ENCODE data around the gene WDR5B.
"Not testable (repeated sequence)": the region's sequence is repeated elsewhere in the genome, so short reads cannot be mapped to it uniquely, and the experiment has no call there.

WDR5B gene

DNA sequence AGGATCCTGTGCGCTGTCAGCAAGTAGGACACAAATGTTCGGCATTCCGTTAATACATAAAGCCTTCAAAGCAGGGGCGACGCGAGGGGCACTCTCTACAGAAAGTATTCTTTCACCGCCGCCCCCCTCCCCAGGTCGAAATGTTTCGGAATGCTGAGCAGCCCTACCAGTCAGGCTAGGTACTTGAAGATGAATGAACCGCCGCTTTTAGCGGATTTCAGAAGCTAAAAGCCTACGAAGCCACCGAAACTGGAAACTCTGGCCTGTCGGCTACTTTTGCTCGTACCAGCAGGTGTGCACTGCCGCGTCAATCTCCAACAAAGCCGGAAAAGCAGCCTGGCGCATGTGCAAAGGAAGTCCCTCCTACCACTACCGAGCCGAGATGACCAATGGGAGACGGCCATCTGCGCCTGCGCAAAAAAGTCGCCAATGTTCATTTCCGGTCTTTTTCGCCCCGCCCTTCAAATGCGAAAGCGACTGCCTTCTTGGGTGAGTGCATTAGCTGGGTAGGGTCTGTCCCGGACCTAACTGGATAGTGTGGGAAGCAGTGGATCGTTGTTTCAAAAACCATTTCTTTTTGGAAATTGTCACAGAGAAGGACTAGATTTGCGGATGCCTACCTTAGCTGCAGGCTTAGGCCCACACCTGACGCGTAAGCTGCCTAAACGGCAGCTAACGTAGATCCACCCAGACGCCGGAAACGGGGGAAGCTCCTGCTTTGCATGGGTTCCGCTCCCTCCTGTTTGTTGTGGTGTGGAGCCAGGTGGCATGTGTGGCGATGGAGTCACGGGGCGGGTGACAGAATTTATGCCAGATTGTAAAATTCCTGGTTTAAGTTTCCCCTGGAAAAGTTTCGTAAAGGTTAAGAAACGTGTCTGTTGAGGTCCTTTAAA lies at the start of gene WDR5B:
WDR5B (minus strand) TSS at position 301 of the 893 bp plus-strand sequence. CDS start 534 bp downstream, outside the sequence.
- DNase-seq (ENCODE audit: low read depth in 2 of 2): peak; percentile 93 to 99

DNA sequence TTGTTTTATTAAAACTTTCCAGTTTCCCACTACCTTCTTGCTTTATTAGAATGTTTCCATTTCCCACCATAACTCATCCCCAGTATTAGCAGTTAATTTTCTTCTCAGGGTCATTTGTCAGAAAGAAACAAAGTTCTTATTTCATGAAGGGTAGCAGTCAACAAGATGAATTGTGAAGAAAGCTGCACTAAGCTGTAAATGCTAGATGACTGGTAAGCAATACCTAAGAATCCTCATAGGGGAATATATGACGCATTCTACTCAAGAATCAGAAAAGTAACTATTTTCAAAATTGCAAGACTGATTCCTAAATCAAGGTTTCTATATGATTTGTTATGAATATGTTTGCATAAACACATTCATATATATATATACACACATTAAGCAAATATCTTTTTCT lies 48.8 kb upstream of the WDR5B start:
- no peak for DNase-seq (ENCODE audit: low read depth in 2 of 2)

DNA sequence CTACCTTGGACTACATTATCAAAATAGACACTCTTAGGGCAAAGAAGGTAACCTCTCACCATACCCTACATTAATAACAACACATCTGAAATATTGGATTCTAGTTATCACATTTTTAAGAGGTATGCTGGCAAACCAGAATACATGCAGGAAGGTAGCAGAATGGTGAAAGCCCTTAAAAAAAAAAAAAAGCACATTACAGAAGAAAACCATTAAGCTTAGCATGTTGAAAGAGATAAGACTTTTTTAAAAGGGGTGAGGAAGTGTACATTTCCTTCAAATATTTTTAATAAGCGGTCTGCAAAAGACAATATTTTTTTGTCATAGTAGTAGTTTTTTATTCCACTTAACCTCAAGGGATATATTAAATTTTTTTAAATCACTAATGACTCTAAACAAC lies 46.5 kb upstream of the WDR5B start:
- DNase-seq (ENCODE audit: low read depth in 2 of 2): no peak

DNA sequence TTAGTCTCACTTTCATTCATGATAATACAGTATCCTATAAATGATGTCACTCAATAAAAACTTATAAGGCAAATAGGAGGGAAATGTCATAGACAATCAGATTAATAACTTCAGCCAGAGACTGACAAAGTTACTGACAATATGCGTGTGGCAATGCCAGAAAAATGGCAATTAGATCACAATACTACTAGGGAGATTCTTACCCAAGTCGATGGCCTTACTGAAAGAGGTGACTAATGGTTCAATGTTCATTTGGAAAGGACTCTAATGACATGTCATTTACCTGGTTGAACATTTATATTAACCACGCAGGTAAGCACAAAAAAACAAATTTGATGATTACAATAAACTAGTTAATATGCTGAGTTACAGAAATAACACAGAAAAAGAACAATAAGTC lies 45.9 kb upstream of the WDR5B start:
- no peak for DNase-seq (ENCODE audit: low read depth in 2 of 2)

DNA sequence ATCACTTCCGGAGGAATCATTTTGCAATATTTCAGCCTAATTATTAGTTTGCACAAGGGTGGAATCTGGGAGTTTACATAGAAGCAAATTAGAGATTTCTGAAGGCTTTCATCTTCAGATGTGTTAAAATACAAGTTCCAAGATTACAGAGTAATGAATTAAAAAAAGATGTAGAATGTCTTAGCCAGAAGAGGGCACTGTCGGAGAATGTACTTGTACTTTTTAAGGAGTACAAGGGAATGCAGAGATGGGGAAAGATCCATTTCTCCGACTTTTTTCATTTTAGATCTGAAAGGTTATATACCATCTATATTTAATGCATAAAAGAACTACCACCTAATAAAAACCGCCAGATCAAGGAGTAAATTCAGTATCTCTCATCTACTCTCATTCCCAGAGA lies 43.1 kb upstream of the WDR5B start:
- no peak for DNase-seq (ENCODE audit: low read depth in 2 of 2)

DNA sequence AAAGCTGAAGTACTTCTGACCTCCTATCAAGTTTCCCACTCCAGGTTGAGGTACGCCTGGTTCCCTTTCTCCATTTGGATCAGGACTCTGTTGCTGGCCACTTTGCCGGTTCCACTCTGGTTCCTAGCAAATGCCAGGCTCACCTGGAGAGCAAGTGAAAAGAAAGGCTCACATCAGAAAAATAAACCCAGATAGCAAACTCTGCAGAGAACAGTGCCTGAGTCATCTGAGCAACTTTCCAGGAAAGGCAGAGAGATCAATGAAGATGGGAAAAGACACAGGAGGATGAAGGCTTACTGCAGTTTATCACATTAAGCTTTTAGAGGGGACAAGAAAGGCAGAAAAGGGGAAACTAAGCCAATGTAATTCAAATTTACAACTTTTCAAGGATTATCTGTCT lies 41.8 kb upstream of the WDR5B start:
- DNase-seq (ENCODE audit: low read depth in 2 of 2): no peak

- DNase-seq (ENCODE audit: low read depth in 2 of 2): no peak
Measured at GRCh38 chr3:122456074-122456473, 40.2 kb upstream of the WDR5B start.

DNA sequence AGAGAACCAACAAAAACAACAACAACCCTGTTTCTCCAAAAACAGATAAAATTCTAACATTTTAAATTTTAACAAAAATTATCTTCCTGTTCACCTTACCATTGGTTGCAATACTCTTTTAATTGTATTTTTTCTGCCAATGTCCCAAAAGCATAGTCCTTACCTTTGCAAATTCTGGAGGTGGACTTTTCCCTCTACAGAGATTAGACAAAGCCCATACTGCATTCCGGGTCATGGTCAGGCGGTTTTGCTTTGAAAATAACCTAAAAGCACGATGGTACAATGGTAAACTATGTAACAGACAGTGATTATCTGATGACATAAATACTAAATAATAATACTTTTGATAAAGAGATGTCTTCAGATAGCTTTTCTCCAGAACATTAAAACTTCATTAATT lies 35.5 kb upstream of the WDR5B start:
- DNase-seq (ENCODE audit: low read depth in 2 of 2): no peak

DNA sequence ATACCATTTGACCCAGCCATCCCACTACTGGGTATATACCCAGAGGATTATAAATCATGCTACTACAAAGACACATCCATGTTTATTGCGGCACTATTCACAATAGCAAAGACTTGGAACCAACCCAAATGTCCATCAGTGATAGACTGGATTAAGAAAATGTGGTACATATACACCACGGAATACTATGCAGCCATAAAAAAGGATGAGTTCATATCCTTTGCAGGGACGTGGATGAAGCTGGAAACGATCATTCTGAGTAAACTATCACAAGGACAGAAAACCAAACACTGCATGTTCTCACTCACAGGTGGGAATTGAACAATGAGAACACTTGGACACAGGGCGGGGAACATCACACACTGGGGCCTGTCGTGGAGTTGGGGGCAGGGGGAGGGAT lies 32.4 kb upstream of the WDR5B start:
- DNase-seq (ENCODE audit: low read depth in 2 of 2): not testable (repeated sequence)

GRCh38 chr3:122444491-122444887 lies 28.6 kb upstream of the WDR5B start:
- not testable (repeated sequence) for DNase-seq (ENCODE audit: low read depth in 2 of 2)

- not testable (repeated sequence) for DNase-seq (ENCODE audit: low read depth in 2 of 2)
Measured at GRCh38 chr3:122443762-122444490, 28.1 kb upstream of the WDR5B start.

GRCh38 chr3:122443090-122443489 lies 27.2 kb upstream of the WDR5B start:
- no peak for DNase-seq (ENCODE audit: low read depth in 2 of 2)

GRCh38 chr3:122435950-122436349 lies 20.1 kb upstream of the WDR5B start:
- no peak for DNase-seq (ENCODE audit: low read depth in 2 of 2)

DNA sequence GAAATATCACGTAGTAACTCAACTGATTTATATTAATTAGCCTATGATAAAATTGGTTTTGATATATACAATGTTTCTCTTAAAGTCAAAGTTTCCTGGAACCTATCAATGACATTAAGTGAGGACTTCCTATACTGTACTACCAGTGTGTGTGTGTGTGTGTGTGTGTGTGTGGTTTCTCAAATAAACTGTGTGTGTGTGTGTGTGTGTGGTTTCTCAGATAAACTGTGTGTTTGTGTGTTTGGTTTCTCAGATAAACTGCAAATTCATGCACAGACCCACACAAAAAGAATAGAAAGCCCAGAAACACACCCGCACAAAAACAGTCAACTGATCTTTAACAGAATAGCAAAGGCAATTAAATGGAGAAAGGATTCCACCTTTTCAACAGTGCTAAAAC lies 14.5 kb upstream of the WDR5B start:
- DNase-seq (ENCODE audit: low read depth in 2 of 2): no peak

DNA sequence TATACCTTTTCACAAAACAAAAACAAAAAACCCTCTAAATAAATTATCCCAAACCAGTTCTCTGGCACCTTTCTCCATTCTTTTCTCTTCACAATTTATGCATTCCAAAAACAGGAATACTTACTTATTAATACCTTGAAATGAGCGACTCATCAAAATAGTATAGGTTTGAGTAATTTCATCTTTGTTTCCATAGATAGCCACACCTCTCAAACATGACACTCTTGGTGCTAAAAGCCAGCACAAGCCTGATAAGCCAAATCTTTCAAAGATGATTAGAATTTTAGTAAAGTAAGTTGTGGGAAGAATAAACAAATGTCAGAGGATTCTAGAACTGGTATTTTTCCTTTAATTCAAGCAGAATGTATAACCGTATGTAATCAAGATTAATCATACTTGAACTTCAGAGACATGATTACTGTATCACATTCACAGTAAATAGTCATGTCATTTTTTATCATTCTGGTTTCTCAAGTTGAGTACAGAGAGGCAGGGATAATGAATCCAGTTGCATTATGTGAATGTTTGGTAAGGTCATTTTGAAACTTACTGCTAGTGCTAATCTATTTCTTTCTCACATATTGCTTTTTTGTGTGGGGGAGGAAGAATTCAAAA lies 12.1 kb upstream of the WDR5B start:
- no peak for DNase-seq (ENCODE audit: low read depth in 2 of 2)

DNA sequence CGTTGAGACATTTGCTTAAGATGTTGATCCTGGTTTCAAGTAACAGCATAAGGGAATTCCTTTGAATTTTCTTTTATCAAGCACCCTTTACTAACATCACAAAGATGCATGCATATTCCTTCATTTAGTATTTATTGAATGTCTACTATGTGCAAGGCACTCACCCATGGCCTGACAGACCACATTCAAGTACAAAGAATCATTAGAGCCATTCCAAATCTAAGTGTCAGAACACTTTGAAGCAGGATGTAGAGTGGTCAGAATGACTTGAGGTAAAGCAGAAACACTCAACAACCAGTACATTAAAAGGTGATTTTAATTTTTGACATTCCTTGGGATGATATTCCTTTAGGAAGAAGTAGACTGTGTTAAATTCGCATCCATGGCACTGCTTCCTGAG lies 6.0 kb upstream of the WDR5B start:
- DNase-seq (ENCODE audit: low read depth in 2 of 2): no peak

GRCh38 chr3:122421101-122421500 lies 5.2 kb upstream of the WDR5B start:
- DNase-seq (ENCODE audit: low read depth in 2 of 2): no peak

DNA sequence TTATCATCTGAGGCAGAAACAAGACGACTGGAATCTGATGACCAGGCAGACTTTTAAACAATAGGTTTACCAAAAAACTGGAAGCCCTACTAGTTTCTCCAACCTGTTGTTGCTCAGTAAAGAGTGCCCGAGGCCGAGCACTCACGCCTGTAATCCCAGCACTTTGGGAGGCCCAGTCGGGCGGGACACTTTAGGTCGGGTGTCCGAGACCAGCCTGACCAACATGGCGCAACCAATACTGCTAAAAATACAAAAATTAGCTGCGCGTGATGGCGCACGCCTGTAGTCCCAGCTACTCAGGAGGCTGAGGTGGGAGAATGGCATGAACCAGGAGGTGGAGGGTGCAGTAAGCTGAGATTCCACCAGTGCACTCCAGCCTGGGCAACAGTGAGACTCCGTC lies 1.1 kb upstream of the WDR5B start:
- DNase-seq (ENCODE audit: low read depth in 2 of 2): no peak

- DNase-seq (ENCODE audit: low read depth in 2 of 2): peak in 1 of 2 donors; percentile 13
Measured at GRCh38 chr3:122415104-122415744, 638 bp downstream of the WDR5B start.

DNA sequence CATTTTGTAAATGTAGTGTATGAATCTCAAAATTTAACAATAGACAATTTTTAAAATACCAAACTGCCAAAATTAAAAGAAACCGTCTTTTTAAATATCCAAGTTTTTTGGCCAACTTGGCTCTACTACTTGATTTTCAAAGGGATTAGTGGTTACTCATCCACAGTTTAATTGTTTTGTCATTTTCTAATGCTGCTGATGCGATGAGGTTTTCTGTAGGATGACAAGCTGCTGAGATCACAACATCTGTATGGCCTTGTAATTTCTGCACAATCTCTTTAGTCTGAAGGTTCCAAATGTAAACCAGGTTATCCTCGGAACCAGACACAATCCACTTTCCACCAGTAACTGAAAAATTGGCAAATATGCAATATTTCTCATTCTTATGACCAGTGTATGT lies 1.5 kb downstream of the WDR5B start:
- no peak for DNase-seq (ENCODE audit: low read depth in 2 of 2)

DNA sequence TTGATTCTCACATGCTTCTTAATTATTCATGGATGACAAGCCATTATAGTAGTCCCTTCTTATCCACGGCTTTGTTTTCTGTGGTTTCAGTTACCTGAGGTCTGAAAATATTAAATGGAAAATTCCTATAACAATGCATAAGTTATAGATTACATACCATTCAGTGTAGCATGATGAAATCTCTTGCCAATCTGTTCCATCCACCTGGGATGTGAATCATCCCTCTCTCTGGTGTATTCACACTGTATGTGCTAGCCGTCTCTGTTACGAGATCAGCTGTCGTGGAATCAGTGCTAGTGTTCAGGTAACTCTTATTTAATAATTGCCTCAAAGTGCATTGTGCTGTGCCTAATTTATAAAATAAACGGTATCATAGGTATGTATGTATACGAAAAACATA lies 5.2 kb downstream of the WDR5B start:
- DNase-seq (ENCODE audit: low read depth in 2 of 2): no peak

DNA sequence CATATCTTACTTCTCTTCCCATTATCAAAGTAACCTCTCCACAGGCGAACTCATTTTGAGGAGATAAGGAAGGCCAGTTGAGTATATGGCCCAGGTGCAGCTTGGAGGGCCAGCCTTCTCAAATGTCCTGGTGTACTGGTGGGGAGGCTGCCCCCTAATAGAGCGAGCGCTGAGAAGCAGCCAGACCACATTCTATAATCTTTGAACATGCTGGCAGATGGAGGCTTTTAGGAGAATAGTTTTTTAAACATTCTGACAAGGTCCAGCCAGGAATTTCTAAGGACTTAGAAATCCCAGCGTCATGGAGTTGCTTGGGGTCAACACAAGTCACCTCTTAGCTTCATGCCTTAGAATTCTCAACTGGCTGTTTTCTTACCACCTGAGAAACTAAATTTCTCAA lies 5.8 kb downstream of the WDR5B start:
- DNase-seq (ENCODE audit: low read depth in 2 of 2): no peak
